NCI-H1930 (cell line): Measurements from ENCODE around the gene TPD52L1.
A peak's percentile ranks its signal among the peaks of the same experiment; 100 is the strongest.

Experiments
- DNase-seq, 2 experiments: peaks; one replicate each; lab custom pipeline; 2025; lab: John Stamatoyannopoulos, UW

TPD52L1 gene

DNA sequence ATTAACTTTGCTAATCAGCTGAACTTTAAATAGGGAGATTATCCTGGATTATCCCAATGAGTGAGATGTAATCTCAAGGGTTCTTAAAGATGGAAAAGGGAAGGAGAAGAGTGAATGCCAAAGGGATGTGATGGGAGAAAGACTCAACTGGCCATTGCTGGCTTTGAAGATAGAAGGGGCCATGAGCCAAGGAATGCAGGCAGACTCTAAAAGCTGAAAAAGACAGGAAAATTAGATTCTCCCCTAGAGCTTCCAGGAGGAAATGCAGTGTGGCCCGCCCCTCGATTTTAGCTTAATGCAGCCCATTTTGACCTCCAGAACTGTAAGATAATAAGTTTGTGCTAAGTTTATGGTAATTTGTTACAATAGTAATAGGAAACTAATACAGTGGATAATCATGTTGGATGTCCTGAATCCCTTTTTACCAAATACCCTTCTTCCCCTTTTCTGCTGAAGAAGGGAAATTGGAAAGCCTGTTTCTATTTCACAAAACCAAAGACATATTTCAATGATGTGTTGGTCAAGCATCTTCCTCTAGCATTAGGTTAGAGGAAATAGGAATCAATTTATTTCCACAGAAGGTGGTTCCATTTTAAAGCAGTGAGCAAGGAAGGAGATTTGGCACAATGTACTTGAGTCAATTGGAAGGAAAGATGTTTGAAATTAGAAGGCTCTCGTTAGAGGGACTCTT lies 151.5 kb downstream of the TPD52L1 start:
- DNase-seq: no peak

- no peak for DNase-seq
Measured at GRCh38 chr6:125306756-125307149, 153.2 kb downstream of the TPD52L1 start.

- DNase-seq: no peak
Measured at GRCh38 chr6:125307150-125307838, 153.7 kb downstream of the TPD52L1 start.

DNA sequence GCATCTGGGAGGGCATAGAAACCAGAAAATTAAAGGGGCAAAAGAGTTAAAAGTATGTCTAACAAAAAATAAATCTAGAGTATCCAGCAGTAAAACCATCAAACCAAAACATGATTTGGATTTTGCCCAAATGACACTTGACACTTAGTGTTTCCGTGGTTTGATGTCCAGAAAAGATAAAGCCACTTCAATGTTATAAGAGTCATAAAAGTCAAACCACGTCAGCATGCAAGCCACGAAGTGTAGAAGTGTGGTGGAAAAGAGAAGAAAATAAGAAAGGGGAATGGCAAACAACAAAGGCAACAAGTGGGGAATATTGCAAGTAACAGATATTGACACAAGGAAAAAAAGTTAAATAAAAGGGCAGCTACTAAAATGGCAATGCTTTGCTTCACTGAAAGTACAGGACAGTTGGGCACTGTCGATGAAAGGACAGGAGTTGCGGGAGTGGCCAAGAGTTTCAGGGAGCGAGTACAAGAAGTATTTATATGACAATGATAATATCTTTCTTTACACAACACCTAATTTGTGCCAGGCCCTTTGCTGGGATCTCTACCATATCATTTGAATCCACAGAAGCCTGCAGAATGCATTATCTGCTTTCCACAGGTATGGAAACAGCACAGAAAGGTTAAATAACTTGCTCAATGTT lies 154.5 kb downstream of the TPD52L1 start:
- no peak for DNase-seq

DNA sequence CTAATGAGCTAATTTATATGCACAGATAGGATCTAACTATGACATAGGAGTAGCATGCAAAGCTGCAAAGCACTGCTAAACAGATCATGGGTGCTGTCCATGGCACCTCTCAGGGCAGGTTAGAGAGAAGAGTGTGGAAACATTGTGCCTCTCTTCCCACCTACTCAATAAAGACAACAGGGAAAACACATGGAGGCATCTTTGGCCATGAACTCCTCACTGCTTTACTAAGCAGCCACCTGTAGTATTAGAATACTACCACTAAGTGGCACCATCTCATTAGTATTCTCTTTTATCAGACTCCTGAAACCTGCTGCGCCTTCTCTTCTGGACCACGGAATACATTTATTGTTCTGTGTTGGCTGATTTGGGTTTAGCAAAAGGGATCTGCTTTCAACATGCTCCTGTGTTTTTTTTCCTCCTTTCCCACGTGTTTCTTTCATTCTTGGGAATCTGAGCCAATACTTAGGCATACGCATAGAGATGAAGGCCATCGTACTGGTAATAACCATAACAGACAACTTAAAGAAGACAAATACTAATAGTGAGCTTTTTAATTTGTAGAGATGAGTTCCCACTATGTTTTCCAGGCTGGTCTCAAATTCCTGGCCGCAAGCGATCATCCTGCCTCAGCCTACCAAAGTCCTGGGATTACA lies 157.5 kb downstream of the TPD52L1 start:
- DNase-seq: peak; percentile 30 to 61

DNA sequence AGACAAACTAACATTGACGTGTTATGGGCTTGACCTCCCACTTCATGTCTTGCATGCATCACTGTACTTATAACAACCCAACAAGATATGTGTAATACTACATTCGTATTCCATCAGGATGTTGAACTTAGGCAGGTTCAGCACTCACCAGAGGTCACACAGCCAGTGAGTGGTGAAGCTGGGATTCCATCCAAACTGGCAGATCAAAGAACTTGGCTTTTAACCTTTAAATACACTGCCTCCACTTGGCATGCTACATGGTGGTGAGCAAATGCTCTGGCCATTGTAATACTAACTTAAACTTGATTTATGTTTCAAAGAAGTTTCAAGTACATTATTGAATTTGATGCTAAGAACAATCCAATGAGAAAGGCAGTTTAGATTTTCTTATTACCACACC lies 158.9 kb downstream of the TPD52L1 start:
- no peak for DNase-seq

- no peak for DNase-seq
Measured at GRCh38 chr6:125312950-125313349, 159.4 kb downstream of the TPD52L1 start.
